Caco-2 (cell line): ENCODE data around the gene BPNT1. TPM values are rescaled to one million over a fixed set of nuclear protein-coding genes. Genes with fewer than 3 reads are reported as not detected.

Experiments
- BruUV-seq: library from RNA; stranded (reverse); fragments of 400-500 nt; replicated peaks from 2 replicates; lab custom pipeline; 2021; lab: Mats Ljungman, UMichigan
- CTCF ChIA-PET: fragments of 300-600 bp; sonication (Branson Sonifier 250); formaldehyde crosslinking; loops from one replicate; lab custom pipeline; 2022; ENCODE audit warnings: antibody characterized with exemption; lab: Charles Lee
- POLR2A ChIA-PET: fragments of 300-600 bp; sonication (Branson Sonifier 250); formaldehyde crosslinking; loops from one replicate; lab custom pipeline; 2022; ENCODE audit warnings: antibody characterized with exemption; lab: Charles Lee
- DNase-seq, 2 experiments: peaks; one replicate each; pipeline versions ENCODE4 v3.0.0 to v3.0.0-alpha.2; 2020 to 2022
- H3K27me3 ChIP-seq: replicated peaks from 2 replicates; pipeline ENCODE4 v1.6.0; 2011; ENCODE audit warnings: low read length; ENCODE audit not compliant: control insufficient read depth, insufficient read depth
- H3K36me3 ChIP-seq: 2 replicates; pipeline ENCODE4 v1.5.1; 2011; ENCODE audit warnings: low read length; ENCODE audit not compliant: control insufficient read depth, insufficient read depth
- H3K4me1 ChIP-seq: fragments of 250-450 bp; sonication (Bioruptor Pico); 2 replicates; pipeline ENCODE4 v1.5.1; 2020; ENCODE audit warnings: mild to moderate bottlenecking
- H3K4me3 ChIP-seq: 2 replicates; pipeline ENCODE4 v1.5.1; 2011; ENCODE audit warnings: low read depth, mild to moderate bottlenecking, control low read depth, low read length
- H3K9me3 ChIP-seq: fragments of 250-450 bp; sonication (Bioruptor Pico); 2 replicates; pipeline ENCODE4 v1.5.1; 2020; ENCODE audit warnings: mild to moderate bottlenecking, moderate library complexity
- H3K27ac Mint-ChIP-seq: one replicate; pipeline ENCODE4 v1.8.0; 2022; ENCODE audit warnings: mixed read lengths; ENCODE audit not compliant: unreplicated experiment
- H3K27me3 Mint-ChIP-seq: one replicate; pipeline ENCODE4 v1.8.0; 2022; ENCODE audit warnings: mixed read lengths; ENCODE audit not compliant: insufficient read depth, unreplicated experiment
- H3K36me3 Mint-ChIP-seq: one replicate; pipeline ENCODE4 v1.8.0; 2022; ENCODE audit warnings: mild to moderate bottlenecking, mixed read lengths; ENCODE audit not compliant: insufficient read depth, unreplicated experiment
- H3K4me1 Mint-ChIP-seq: one replicate; pipeline ENCODE4 v1.8.0; 2022; ENCODE audit warnings: low read depth, mixed read lengths; ENCODE audit not compliant: unreplicated experiment
- H3K4me3 Mint-ChIP-seq: one replicate; pipeline ENCODE4 v1.8.0; 2022; ENCODE audit warnings: mild to moderate bottlenecking, moderate library complexity, mixed read lengths; ENCODE audit not compliant: unreplicated experiment
- H3K9me3 Mint-ChIP-seq: one replicate; pipeline ENCODE4 v1.8.0; 2022; ENCODE audit warnings: mixed read lengths; ENCODE audit not compliant: unreplicated experiment
- CTCF ChIP-seq, 2 experiments: fragments of 200-600 bp in 1 of 2; IDR thresholded peaks; 1 replicate in 1 of 2; 2 replicates in 1 of 2; pipeline versions ENCODE4 v1.5.1 to v1.8.0; 2011 to 2022; ENCODE audit warnings: antibody characterized with exemption in 1 of 2, control low read depth in 1 of 2, inconsistent platforms in 1 of 2, low read depth in 1 of 2, low read length in 1 of 2, mild to moderate bottlenecking in 1 of 2, moderate library complexity in 1 of 2; ENCODE audit not compliant: insufficient read depth in 1 of 2, severe bottlenecking in 1 of 2, unreplicated experiment in 1 of 2
- intact Hi-C: fragments of 100-400 bp; cut with micrococcal nuclease; formaldehyde crosslinking; loops from one replicate; pipeline ENCODE4 v1.10.0; 2022; ENCODE audit not compliant: unreplicated experiment
- total RNA-seq: library from RNA; stranded (reverse); gene quantifications from 2 replicates; pipeline ENCODE4 v1.2.3, GENCODE V29; 2022

BPNT1 gene
- total RNA-seq, 1 experiment from 2014 or later: 25.0 TPM

- no peaks in the 10 kb centered on the region for H3K27me3 ChIP-seq
- no TSS peak for BruUV-seq
- peak overlapping the region; percentile 89 for H3K4me3 Mint-ChIP-seq
- peaks cover 14% of the 10 kb centered on the region for H3K4me1 ChIP-seq
- CTCF ChIA-PET: interaction anchor here (0.5 to 0.6 kb wide), 2 partner anchors 43 to 182 kb away, joined by 3 read pairs; no protein-coding TSS in a partner anchor
- H3K4me1 Mint-ChIP-seq: peaks cover 8% of the 10 kb centered on the region
- no peaks in the 10 kb centered on the region for H3K9me3 ChIP-seq
- intact Hi-C loops: no loop called here
- H3K27me3 Mint-ChIP-seq: no peaks in the 10 kb centered on the region
- POLR2A ChIA-PET: interaction anchor here (0.6 kb wide), 4 partner anchors 9 to 1613 kb away, joined by 7 to 18 read pairs (median 8); no protein-coding TSS in a partner anchor
- DNase-seq: no peak
- TF ChIP-seq CTCF (IDR thresholded peaks at IDR 0.05; ENCODE audit: insufficient read depth in 1 of 2, low read depth in 1 of 2, low read length in 1 of 2, severe bottlenecking in 1 of 2, unreplicated experiment in 1 of 2): no peak
- peak overlapping the region; percentile 95 for H3K4me3 ChIP-seq
- no peaks in the 10 kb centered on the region for H3K36me3 ChIP-seq
- peaks cover 52% of the 10 kb centered on the region for H3K36me3 Mint-ChIP-seq
- peak overlapping the region; percentile 95 for H3K27ac Mint-ChIP-seq
- H3K9me3 Mint-ChIP-seq: no peaks in the 10 kb centered on the region
These were observed 44.8 kb downstream of the BPNT1 start for GRCh38 chr1:220044678-220045355.

- Mint-ChIP-seq H3K27ac (no peak overlapping the region), H3K36me3 (peaks cover 63% of the 10 kb centered on the region), H3K9me3 (no peaks in the 10 kb centered on the region), H3K4me1 (peaks cover 11% of the 10 kb centered on the region), H3K4me3 (peak overlapping the region; percentile 64), H3K27me3 (no peaks in the 10 kb centered on the region)
- no peaks in the 10 kb centered on the region for H3K9me3 ChIP-seq
- CTCF ChIA-PET: no interaction called here
- BruUV-seq: no TSS peak
- no peaks in the 10 kb centered on the region for H3K36me3 ChIP-seq
- no peak overlapping the region for H3K4me3 ChIP-seq
- no peak for DNase-seq
- intact Hi-C loops: no loop called here
- TF ChIP-seq CTCF (IDR thresholded peaks at IDR 0.05; ENCODE audit: insufficient read depth in 1 of 2, low read depth in 1 of 2, low read length in 1 of 2, severe bottlenecking in 1 of 2, unreplicated experiment in 1 of 2): no peak
- H3K4me1 ChIP-seq: peaks cover 14% of the 10 kb centered on the region
- H3K27me3 ChIP-seq: no peaks in the 10 kb centered on the region
- POLR2A ChIA-PET: no interaction called here
These were observed 45.9 kb downstream of the BPNT1 start for GRCh38 chr1:220043646-220044045.

GRCh38 chr1:220040028-220040596 lies 49.5 kb downstream of the BPNT1 start:
- no peak for TF ChIP-seq CTCF (IDR thresholded peaks at IDR 0.05; ENCODE audit: insufficient read depth in 1 of 2, low read depth in 1 of 2, low read length in 1 of 2, severe bottlenecking in 1 of 2, unreplicated experiment in 1 of 2)
- Mint-ChIP-seq H3K4me3 (no peak overlapping the region), H3K9me3 (no peaks in the 10 kb centered on the region), H3K4me1 (peaks cover 15% of the 10 kb centered on the region), H3K27ac (no peak overlapping the region), H3K27me3 (no peaks in the 10 kb centered on the region), H3K36me3 (peaks cover 73% of the 10 kb centered on the region)
- no TSS peak for BruUV-seq
- ChIA-PET POLR2A (no interaction called here), CTCF (no interaction called here)
- intact Hi-C loops: no loop called here
- H3K4me1 ChIP-seq: peaks cover 10% of the 10 kb centered on the region; the same call in 1 of the 2 replicates
- H3K9me3 ChIP-seq: no peaks in the 10 kb centered on the region
- DNase-seq: no peak
- H3K27me3 ChIP-seq: no peaks in the 10 kb centered on the region
- no peaks in the 10 kb centered on the region; the same call in 1 of the 2 replicates for H3K36me3 ChIP-seq
- no peak overlapping the region for H3K4me3 ChIP-seq
